Large intestine (tissue), 3 donors: ENCODE results near the gene TANGO6. TPM values are rescaled to one million over a fixed set of nuclear protein-coding genes. Genes with fewer than 3 reads are reported as not detected.

Experiments used
- DNase-seq, 2 donors: peaks; one replicate each; pipeline versions ENCODE4 v3.0.0 to v3.0.0-alpha.2; 2013
- H3K27ac ChIP-seq: one replicate; pipeline ENCODE4 v1.5.1; 2013; ENCODE audit warnings: low read length
- H3K27me3 ChIP-seq: 2 replicates; pipeline ENCODE4 v1.6.1; 2013; ENCODE audit warnings: low read length; ENCODE audit not compliant: control insufficient read depth, insufficient read depth
- H3K36me3 ChIP-seq: 2 replicates; pipeline ENCODE4 v1.6.1; 2013; ENCODE audit warnings: low read length; ENCODE audit not compliant: control insufficient read depth, insufficient read depth
- H3K4me1 ChIP-seq: one replicate; pipeline ENCODE4 v1.6.1; 2013; ENCODE audit warnings: low read length; ENCODE audit not compliant: control insufficient read depth, insufficient read depth
- H3K4me3 ChIP-seq: one replicate; pipeline ENCODE4 v1.5.1; 2013; ENCODE audit warnings: low read length
- H3K9me3 ChIP-seq: one replicate; pipeline ENCODE4 v1.6.1; 2013; ENCODE audit warnings: mild to moderate bottlenecking, low read depth, low read length, moderate library complexity; ENCODE audit not compliant: control insufficient read depth
- WGBS: methylation state at CpG from one replicate; pipeline ENCODE4 v1.1.5; 2013; ENCODE audit warnings: low lambda C conversion rate; ENCODE audit not compliant: insufficient coverage; 5-methylcytosine and 5-hydroxymethylcytosine counted together
- polyA plus RNA-seq: library from polyadenylated mRNA; unstranded; fragments of 120-200 nt; gene quantifications from one replicate; pipeline ENCODE4 v1.2.1, GENCODE V29; 2013

Gene TANGO6
- polyA plus RNA-seq, 1 donor: 4.5 TPM

DNA sequence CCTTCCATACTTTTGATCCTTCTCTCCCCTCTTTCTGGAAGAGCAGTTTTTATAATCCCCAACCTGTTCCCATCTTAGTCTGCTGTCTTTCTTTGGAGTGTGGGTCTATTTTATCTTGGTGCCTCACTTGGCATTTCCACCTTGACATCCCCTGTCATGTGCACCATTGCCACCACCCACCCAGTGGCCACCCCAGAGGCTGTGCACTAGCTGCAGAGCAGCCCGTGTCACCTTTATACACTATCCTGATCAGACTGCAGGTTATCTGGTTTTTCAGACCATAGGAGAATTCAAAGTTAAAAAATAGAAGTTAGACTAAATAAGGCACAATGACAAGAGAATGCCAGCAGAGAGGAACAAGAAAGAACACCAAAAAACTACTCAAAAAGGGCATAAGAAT is 43.8 kb downstream of the TANGO6 start:
- Histone ChIP-seq H3K4me1 (no peaks in the 10 kb centered on the region), H3K27me3 (no peaks in the 10 kb centered on the region), H3K4me3 (no peak overlapping the region), H3K27ac (no peak overlapping the region), H3K36me3 (no peaks in the 10 kb centered on the region), H3K9me3 (no peaks in the 10 kb centered on the region)
- no peak for DNase-seq
- no CpG with 5 or more reads among the region's 1 CpG for WGBS

DNA sequence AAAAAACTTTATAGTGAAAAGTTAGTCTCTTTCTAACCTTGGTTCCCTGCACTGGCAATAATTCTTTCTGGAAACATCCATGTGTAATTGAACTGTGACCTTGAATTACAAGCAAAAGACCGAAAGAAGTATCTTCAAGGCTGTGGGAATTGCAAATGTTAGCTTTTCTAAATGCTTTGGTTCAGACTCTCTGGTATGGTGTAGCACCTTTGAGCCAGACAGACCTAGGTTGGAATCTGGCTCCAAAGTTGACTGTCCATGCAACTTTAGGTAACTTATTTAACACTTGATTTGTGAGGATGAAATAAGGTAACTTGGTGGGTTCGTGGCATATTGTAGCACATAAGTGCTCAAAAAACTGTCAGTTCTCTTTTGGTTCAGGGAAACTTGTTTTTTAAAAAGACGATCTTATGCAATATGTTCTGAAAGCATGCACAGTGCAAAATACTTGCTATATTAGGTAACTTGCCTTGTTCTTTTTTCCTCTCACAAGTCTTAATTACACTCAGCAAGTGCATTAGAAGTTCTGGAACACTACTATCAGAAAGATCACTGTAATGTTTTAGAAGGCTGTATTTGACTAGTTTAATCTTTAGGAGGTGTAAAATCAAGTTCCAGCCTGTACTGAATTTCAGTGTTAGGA is 46.3 kb downstream of the TANGO6 start:
- Histone ChIP-seq H3K27ac (no peak overlapping the region), H3K4me1 (peaks cover 5% of the 10 kb centered on the region), H3K4me3 (no peak overlapping the region), H3K9me3 (no peaks in the 10 kb centered on the region), H3K27me3 (no peaks in the 10 kb centered on the region), H3K36me3 (no peaks in the 10 kb centered on the region)
- no peak for DNase-seq
- WGBS: 100% methylated on average over 2 of the region's 3 CpGs

DNA sequence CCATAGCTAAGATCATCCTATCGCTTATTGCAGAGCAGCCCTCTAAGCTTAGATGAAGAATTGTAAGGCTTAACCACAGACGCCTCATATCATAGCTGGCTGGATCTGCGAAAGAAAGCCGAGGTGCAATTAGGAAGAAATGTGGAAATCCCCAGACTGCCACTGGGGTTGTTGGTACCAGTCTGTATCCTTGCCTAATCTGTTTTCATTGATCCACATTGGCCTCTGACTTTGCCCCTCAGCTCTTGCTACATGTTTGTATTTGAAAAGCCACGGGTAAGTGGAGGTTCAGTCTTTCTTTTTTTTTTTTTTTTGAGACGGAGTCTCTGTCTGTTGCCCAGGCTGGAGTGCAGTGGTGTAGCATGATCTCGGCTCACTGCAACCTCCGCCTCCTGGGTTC is 48.9 kb downstream of the TANGO6 start:
- peaks cover 5% of the 10 kb centered on the region for H3K4me1 ChIP-seq
- H3K27ac ChIP-seq: no peak overlapping the region
- no peak for DNase-seq
- no peaks in the 10 kb centered on the region for H3K9me3 ChIP-seq
- no peaks in the 10 kb centered on the region for H3K27me3 ChIP-seq
- H3K36me3 ChIP-seq: no peaks in the 10 kb centered on the region
- H3K4me3 ChIP-seq: no peak overlapping the region
- WGBS: no CpG with 5 or more reads among the region's 8 CpGs

DNA sequence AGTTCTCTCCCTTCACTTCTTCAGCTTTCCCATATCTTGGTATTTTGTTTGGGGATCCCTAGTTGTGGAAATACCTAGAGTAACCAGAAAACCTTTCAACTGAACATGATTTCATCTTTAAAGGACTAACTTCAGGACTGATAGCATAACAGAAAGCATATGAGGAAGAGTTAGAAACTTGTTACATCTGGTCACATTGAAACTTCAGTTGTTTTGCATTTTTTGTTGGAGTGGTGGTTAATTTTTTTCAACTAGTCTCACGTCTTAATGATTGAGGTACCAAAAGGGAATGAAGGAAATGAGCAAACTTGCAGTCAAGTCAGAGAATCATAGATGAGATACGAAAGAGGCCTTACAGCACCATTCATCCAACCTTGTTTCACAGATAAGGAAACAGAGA is 49.6 kb downstream of the TANGO6 start:
- no peak for DNase-seq
- Histone ChIP-seq H3K27ac (no peak overlapping the region), H3K4me3 (no peak overlapping the region), H3K4me1 (peaks cover 5% of the 10 kb centered on the region), H3K27me3 (no peaks in the 10 kb centered on the region), H3K9me3 (no peaks in the 10 kb centered on the region), H3K36me3 (no peaks in the 10 kb centered on the region)
- WGBS: no CpG with 5 or more reads among the region's 2 CpGs

DNA sequence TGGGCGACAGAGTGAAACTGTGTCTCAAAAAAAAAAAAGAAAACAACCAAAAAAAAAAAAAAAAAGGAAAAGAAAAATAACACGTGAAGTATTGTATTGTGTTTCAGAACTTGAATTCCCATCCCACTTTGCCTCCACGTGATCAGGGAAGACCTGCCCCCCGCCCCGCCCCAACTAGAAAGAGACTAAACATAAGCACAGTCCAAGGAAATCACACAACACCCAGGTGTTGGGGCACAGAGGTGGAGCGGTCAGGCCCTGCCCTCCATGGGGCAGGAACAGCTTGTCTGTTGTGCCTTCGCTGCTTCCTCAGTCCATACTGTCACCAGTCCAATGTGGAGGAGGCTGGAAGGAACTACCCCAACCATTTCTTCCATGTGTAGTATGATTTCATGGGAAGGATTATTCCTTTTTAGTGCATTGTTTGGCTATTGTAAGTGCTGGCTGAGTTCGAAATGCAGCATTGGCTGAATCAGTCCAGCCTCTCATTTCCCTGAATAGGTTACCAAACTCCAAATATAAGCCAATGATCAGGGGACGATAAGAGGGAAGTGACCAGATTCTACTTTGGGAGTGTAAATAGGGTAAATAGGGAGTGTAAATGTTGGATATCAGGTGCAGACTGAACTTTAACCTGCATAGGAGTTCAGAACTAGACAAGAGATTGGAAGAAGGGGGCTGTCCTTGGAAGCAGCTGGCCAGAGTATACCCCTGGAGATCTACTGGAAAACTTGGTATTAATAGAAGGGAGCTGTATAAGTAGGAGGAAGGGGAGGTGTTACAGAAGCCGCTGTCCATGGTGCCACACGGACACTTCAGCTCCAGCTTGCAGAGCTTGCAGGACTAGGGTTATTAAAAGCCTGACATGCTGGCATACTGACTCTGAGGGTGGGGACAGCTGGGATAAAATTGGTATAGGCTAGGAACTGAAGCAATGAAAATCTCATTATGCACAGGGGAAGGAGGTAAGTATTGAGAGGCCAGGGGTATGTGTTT is 50.7 kb downstream of the TANGO6 start:
- Histone ChIP-seq H3K9me3 (no peaks in the 10 kb centered on the region), H3K36me3 (no peaks in the 10 kb centered on the region), H3K27me3 (no peaks in the 10 kb centered on the region), H3K4me3 (no peak overlapping the region), H3K27ac (no peak overlapping the region), H3K4me1 (peaks cover 5% of the 10 kb centered on the region)
- no CpG with 5 or more reads among the region's 11 CpGs for WGBS
- peak; percentile 46 to 63 for DNase-seq

DNA sequence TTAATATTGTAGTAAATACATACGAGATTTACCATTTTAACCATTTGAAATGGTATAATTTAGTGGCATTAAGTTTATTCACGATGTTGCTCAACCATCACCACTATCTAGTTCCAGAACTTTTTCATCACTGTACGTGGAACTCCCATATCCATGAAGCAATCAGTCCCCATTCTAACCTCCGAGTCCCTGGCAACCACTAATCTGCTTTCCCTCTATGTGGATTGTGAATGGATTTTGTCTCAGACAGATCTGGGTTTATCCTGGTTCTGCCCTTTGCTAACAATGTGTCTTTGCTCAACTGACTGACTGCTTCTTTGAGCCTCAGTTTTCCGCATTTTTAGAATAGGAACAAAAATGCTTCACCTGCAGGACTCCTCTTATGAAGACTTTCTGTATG is 51.4 kb downstream of the TANGO6 start:
- no peaks in the 10 kb centered on the region for H3K36me3 ChIP-seq
- H3K9me3 ChIP-seq: no peaks in the 10 kb centered on the region
- H3K27ac ChIP-seq: no peak overlapping the region
- H3K4me1 ChIP-seq: peaks cover 5% of the 10 kb centered on the region
- no peak for DNase-seq
- 100% methylated on average over 1 of the region's 5 CpGs for WGBS
- H3K27me3 ChIP-seq: no peaks in the 10 kb centered on the region
- H3K4me3 ChIP-seq: no peak overlapping the region

DNA sequence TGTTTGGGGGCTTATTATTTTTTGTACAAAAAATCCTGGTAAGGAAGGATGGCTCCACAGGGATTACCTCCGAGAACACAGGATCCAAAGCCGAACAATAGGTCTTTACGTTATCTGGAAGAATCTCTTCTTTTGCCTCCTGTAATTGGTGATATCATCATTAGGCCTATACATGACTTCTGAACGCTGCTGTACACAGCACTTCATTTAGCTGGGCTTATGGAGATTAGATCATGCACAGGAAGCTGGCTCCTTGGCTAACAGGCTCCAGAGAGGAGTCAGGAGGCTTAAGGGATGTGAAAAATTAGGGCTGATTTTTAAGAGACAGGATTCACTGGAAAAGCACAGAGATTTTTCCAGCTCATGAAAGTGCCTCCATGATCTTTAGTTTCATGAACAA is 54.7 kb downstream of the TANGO6 start:
- DNase-seq: no peak
- WGBS: no CpG with 5 or more reads among the region's 4 CpGs
- no peaks in the 10 kb centered on the region for H3K36me3 ChIP-seq
- no peak overlapping the region for H3K4me3 ChIP-seq
- no peaks in the 10 kb centered on the region for H3K27me3 ChIP-seq
- peaks cover 5% of the 10 kb centered on the region for H3K4me1 ChIP-seq
- H3K27ac ChIP-seq: no peak overlapping the region
- H3K9me3 ChIP-seq: no peaks in the 10 kb centered on the region

DNA sequence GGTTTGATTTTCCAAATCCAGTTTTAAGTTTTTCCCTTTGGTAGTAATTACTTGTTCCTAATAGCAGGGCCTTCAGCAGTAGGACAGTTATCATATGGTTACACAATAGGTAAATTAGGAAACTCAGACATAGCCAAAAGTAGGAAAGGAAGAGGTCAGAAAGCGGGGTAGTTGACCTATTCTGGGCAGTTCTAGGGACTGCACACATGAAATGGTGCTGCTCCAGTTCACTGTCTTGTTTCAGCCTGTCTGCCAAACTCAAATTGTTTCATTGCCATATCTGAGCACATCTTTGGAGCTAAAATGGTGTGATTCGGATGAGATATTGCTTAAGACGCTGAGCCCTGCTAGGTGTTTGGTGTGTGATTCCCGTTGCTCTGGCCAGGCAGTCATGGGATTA is 56.7 kb downstream of the TANGO6 start:
- Histone ChIP-seq H3K36me3 (no peaks in the 10 kb centered on the region), H3K4me1 (no peaks in the 10 kb centered on the region), H3K9me3 (no peaks in the 10 kb centered on the region), H3K27ac (no peak overlapping the region), H3K27me3 (no peaks in the 10 kb centered on the region), H3K4me3 (no peak overlapping the region)
- WGBS: 50% methylated on average over 1 of the region's 4 CpGs
- no peak for DNase-seq

DNA sequence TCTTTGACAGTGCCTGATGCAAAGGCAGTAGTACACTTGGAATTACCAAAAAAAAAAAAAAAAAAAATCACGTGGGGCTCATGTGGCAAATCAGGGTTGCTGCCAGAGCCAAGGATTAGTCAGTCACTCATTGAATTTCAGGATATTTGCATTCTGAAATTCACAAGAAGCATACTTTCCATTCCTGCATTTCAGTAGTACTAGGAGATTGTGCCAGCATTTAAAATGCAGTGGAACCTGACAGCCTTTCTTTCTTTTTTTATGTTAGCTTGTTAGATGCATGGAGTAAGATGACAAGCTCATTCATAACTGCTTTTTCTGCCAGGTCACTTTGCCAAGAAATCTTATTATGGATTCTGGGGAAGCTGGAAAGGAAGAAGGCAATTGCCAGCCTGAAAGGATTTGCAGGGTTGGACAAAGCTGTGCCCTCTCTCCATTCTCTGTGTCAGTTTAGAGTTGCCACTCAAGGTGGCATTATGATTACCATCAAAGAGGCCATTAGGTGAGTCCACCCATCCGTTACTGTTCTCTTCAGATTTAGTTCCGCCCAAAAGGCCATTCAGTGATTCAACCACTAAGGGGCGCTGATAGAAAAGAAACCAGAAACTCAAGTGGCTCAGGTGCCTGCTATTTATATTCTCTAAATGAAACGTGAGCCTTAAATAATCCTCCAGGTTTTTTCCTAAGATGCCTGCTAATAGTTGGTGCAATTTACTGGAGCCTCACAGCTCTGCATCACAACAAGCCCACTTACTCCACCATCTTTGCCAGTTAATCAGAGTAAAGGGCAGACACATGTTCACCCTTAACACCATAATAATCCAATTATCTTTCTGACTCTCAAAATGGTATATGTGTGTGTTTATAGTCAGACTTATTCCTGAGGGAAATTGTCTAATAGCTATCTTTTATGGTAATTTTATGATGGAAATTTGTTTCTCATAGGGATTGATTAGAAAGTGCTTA is 59.0 kb downstream of the TANGO6 start:
- WGBS: no CpG with 5 or more reads among the region's 5 CpGs
- Histone ChIP-seq H3K4me1 (peaks cover 1% of the 10 kb centered on the region), H3K9me3 (no peaks in the 10 kb centered on the region), H3K27me3 (no peaks in the 10 kb centered on the region), H3K36me3 (no peaks in the 10 kb centered on the region), H3K4me3 (no peak overlapping the region), H3K27ac (no peak overlapping the region)
- peak; percentile 11 to 56 for DNase-seq

DNA sequence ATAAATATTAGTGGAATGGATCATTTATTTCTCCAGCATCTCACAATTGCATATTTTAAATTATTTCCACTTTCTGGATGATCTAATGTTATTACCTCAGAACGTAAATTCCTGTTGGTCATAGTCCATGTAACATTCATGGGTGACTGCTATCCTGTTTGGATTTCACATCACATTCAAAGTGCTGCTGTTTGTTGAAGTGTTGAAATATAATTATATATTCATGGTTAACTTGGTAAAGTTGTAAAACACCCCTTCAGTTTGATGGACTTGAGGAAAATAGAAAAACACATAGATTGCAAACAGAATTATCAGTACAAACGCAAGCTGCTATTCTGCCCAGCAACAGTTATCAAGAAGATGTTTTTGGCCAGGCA is 59.6 kb downstream of the TANGO6 start:
- Histone ChIP-seq H3K4me1 (peaks cover 7% of the 10 kb centered on the region), H3K27me3 (no peaks in the 10 kb centered on the region), H3K4me3 (no peak overlapping the region), H3K27ac (no peak overlapping the region), H3K9me3 (no peaks in the 10 kb centered on the region), H3K36me3 (no peaks in the 10 kb centered on the region)
- WGBS: 80% methylated on average over 1 of the region's 2 CpGs
- no peak for DNase-seq
